Panc1 (cell line): ENCODE results near the gene SSH3.

Experiments
- POLR2AphosphoS5 ChIP-seq: IDR thresholded peaks from 2 replicates; pipeline ENCODE4 v1.6.1; 2012; ENCODE audit warnings: mild to moderate bottlenecking, low read depth, low read length, moderate library complexity
- TCF7L2 ChIP-seq: IDR thresholded peaks from 2 replicates; pipeline ENCODE4 v1.6.1; 2011; ENCODE audit warnings: mild to moderate bottlenecking, low read depth, low read length, inconsistent platforms
- TF ChIP-seq, protein P1 (sequence below): fragments of 450-650 bp; IDR thresholded peaks from 2 replicates; pipeline ENCODE4 v1.5.1; 2017; ENCODE audit warnings: mild to moderate bottlenecking
- TF ChIP-seq, protein P2 (sequence below), 2 experiments: IDR thresholded peaks; 2 replicates each; pipeline ENCODE4 v1.6.1; 2011 to 2012; ENCODE audit warnings: low read depth in 2 of 2, control low read depth in 1 of 2, low read length in 1 of 2, mild to moderate bottlenecking in 1 of 2, moderate library complexity in 1 of 2; ENCODE audit not compliant: insufficient read depth in 1 of 2

GRCh38 chr11:67314218-67314617 is 10.9 kb downstream of the SSH3 start:
- TF ChIP-seq, protein P1, sequence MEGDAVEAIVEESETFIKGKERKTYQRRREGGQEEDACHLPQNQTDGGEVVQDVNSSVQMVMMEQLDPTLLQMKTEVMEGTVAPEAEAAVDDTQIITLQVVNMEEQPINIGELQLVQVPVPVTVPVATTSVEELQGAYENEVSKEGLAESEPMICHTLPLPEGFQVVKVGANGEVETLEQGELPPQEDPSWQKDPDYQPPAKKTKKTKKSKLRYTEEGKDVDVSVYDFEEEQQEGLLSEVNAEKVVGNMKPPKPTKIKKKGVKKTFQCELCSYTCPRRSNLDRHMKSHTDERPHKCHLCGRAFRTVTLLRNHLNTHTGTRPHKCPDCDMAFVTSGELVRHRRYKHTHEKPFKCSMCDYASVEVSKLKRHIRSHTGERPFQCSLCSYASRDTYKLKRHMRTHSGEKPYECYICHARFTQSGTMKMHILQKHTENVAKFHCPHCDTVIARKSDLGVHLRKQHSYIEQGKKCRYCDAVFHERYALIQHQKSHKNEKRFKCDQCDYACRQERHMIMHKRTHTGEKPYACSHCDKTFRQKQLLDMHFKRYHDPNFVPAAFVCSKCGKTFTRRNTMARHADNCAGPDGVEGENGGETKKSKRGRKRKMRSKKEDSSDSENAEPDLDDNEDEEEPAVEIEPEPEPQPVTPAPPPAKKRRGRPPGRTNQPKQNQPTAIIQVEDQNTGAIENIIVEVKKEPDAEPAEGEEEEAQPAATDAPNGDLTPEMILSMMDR, result no peak
- TF ChIP-seq TCF7L2, result no peak
- TF ChIP-seq, protein P2, sequence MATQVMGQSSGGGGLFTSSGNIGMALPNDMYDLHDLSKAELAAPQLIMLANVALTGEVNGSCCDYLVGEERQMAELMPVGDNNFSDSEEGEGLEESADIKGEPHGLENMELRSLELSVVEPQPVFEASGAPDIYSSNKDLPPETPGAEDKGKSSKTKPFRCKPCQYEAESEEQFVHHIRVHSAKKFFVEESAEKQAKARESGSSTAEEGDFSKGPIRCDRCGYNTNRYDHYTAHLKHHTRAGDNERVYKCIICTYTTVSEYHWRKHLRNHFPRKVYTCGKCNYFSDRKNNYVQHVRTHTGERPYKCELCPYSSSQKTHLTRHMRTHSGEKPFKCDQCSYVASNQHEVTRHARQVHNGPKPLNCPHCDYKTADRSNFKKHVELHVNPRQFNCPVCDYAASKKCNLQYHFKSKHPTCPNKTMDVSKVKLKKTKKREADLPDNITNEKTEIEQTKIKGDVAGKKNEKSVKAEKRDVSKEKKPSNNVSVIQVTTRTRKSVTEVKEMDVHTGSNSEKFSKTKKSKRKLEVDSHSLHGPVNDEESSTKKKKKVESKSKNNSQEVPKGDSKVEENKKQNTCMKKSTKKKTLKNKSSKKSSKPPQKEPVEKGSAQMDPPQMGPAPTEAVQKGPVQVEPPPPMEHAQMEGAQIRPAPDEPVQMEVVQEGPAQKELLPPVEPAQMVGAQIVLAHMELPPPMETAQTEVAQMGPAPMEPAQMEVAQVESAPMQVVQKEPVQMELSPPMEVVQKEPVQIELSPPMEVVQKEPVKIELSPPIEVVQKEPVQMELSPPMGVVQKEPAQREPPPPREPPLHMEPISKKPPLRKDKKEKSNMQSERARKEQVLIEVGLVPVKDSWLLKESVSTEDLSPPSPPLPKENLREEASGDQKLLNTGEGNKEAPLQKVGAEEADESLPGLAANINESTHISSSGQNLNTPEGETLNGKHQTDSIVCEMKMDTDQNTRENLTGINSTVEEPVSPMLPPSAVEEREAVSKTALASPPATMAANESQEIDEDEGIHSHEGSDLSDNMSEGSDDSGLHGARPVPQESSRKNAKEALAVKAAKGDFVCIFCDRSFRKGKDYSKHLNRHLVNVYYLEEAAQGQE (IDR thresholded peaks at IDR 0.05; ENCODE audit: insufficient read depth in 1 of 2, low read depth in 2 of 2, low read length in 1 of 2), result no peak
- no peak for TF ChIP-seq POLR2AphosphoS5
